Astrocyte of the spinal cord (primary cell): ENCODE data around the gene PCSK9.
"Not testable (repeated sequence)": the region's sequence is repeated elsewhere in the genome, so short reads cannot be mapped to it uniquely, and the experiment has no call there.

Experiments
- DNase-seq: peaks from one replicate; pipeline ENCODE4 v3.0.0; 2011; ENCODE audit warnings: low read depth, low spot score
- H3K4me3 ChIP-seq: 2 replicates; pipeline ENCODE4 v1.5.1; 2011; ENCODE audit warnings: low read depth, mild to moderate bottlenecking, low read length, moderate library complexity
- in situ Hi-C: cut with HindIII; loops from 2 replicates; pipeline ENCODE4 v1.10.0; 2017; ENCODE audit warnings: low sequenced_read_pairs
- TF ChIP-seq, protein P1 (sequence below): IDR thresholded peaks from 2 replicates; pipeline ENCODE4 v1.5.1; 2012; ENCODE audit warnings: low read depth, mild to moderate bottlenecking, low read length, inconsistent platforms

Gene PCSK9

DNA sequence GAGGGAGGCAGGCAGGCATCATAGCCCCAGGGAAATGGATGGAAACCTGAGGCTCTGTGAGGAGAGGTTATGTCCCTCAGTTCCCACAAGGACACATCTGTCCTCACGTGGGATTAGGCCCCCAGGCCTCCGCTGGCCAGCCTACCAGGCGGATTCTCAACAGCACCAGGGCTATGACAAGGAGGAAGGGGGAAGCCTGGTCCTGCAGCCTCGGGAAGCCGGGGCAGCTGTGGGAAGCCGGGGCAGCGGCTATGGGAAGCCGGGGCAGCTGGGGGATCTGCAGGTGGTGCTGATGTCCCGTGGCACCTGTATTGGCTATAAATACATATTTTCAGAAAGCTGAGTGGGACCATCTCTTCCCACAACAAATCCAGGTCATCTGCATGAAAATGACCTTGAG is 21.0 kb upstream of the PCSK9 start:
- TF ChIP-seq, protein P1, sequence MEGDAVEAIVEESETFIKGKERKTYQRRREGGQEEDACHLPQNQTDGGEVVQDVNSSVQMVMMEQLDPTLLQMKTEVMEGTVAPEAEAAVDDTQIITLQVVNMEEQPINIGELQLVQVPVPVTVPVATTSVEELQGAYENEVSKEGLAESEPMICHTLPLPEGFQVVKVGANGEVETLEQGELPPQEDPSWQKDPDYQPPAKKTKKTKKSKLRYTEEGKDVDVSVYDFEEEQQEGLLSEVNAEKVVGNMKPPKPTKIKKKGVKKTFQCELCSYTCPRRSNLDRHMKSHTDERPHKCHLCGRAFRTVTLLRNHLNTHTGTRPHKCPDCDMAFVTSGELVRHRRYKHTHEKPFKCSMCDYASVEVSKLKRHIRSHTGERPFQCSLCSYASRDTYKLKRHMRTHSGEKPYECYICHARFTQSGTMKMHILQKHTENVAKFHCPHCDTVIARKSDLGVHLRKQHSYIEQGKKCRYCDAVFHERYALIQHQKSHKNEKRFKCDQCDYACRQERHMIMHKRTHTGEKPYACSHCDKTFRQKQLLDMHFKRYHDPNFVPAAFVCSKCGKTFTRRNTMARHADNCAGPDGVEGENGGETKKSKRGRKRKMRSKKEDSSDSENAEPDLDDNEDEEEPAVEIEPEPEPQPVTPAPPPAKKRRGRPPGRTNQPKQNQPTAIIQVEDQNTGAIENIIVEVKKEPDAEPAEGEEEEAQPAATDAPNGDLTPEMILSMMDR = no peak
- no peak overlapping the region for H3K4me3 ChIP-seq
- in situ Hi-C loops = no loop called here
- no peak for DNase-seq

DNA sequence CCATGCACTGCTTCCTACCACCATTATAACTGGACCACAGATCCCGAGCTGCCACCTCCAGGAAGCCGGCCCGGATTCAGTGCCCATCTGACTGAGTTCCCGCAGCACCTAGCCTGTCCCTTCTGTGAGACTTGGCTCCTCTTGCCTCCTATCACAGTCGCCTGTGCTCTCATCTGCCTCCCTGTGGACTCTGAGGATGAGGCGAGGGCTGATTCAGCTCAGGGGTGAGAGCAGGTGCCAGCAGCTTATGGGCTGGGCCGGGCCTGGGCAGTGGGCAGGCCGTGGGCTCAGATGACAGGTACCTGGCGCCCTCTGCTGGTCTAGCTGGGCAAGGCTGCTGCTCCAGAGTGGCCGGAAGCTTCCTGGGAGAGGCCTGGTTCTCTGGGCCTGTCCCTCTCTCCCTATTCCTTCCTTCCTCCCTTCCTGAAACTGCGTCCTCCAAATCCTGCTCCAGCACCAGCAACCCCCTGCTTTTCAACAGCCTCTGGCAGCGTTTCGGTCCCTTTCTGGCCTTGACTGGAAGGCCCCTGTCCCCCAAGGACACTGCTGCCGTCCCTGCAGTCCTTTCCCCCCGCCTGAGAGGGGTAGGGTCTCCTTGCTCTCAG is 17.3 kb upstream of the PCSK9 start:
- DNase-seq = peak; percentile 85
- TF ChIP-seq, protein P1 = peak; percentile 94
- in situ Hi-C loops = no loop called here
- H3K4me3 ChIP-seq = no peak overlapping the region

DNA sequence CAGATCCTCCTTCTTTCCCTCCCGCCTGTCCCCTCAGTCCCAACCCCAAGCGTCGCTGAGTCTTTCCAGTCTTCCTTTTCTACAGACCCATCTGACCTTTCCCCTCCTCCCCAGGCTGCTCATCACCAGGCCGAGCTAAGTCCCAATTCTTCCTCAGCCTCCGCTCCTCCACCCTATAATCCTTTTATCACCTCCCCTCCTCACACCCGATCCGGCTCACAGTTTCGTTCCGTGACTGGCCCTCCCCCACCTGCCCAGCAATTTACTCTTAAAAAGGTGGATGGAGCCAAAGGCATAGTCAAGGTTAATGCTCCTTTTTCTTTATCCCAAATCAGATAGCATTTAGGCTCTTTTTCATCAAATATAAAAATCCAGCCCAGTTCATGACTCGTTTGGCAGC is 15.2 kb upstream of the PCSK9 start:
- in situ Hi-C loops = not testable (repeated sequence)

DNA sequence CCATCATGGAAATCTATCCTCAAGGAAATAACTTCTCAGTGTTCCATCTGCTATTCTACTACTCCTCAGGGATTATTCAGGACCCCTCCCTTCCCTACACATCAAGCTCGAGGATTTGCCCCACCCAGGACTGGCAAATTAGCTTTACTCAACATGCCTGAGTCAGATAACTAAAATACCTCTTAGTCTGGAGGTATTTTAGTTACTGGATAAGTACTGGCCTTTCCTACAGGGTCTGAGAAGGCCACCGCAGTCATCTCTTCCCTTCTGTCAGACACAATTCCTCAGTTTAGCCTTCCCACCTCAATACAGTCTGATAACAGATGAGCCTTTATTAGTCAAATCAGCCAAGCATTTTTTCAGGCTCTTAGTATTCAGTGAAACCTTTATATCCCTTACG is 12.7 kb upstream of the PCSK9 start:
- H3K4me3 ChIP-seq, DNase-seq, in situ Hi-C loops: not testable (repeated sequence)

More for the DNA sequence above, 15.2 kb upstream of the PCSK9 start:
- not testable (repeated sequence) for DNase-seq, H3K4me3 ChIP-seq

DNA sequence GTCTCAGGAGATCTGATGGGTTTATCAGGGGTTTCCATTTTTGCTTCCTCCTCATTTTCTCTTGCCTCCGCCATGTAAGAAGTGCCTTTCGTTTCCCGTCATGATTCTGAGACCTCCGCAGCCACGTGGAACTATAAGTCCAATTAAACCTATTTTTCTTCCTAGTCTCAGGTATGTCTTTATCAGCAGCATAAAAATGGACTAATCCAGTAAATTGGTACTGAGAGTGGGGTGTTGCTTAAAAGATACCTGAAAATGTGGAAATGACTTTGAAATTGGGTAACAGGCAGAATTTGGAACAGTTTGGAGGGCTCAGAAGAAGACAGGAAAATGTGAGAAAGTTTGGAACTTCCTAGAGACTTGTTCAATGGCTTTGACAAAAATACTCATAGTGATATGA is 8.2 kb upstream of the PCSK9 start:
- DNase-seq, in situ Hi-C loops, H3K4me3 ChIP-seq: not testable (repeated sequence)

DNA sequence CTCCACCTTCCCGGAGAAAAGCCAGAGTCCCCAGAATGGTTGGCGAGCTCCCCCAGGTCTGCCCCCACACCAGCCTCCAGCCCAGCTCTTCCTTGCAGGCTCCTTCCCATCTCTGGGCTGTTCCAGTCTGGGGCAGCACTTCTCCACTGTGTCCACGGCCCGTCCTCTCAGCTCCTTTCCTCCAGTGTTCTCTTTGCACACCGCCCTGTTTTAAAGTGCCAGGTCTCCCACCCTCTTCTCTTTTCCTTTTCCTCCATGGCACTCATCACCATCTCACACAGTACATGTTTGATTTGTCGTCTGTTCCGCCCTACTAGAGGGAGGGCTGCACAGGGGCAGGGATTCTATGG is 6.1 kb upstream of the PCSK9 start:
- in situ Hi-C loops = no loop called here
- TF ChIP-seq, protein P1 = no peak
- no peak overlapping the region for H3K4me3 ChIP-seq
- DNase-seq = no peak

DNA sequence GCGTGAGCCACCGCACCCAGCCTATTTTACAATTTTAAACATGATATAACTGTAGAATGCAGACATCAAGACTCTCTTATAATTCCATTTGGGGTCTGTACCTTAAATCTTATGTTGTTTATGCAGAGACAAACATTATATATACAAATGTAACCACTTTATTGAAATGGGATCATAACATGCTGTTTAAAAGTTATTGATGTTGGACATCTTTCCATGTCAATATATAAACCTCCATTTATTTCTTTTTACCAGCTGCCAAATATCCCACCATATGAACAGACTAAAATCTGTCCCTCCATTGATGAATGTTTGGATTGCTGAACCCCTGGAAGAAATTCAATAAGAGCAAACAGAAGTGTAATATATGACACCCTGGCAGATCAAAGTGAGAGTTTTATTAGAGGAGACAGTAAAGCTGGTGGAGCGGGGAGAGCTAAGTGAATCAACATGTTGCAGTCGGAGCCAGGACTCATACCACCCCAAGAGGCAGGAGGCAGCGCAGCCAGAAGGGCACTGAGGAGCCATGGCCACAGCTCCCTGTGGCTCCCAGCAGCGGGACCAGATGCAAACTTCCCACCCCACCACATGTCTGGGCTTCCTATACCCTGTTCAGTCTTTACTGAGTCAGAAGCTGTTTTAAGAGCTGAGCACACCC is 4.7 kb upstream of the PCSK9 start:
- DNase-seq = no peak
- no peak overlapping the region for H3K4me3 ChIP-seq
- TF ChIP-seq, protein P1 = no peak
- in situ Hi-C loops = no loop called here

DNA sequence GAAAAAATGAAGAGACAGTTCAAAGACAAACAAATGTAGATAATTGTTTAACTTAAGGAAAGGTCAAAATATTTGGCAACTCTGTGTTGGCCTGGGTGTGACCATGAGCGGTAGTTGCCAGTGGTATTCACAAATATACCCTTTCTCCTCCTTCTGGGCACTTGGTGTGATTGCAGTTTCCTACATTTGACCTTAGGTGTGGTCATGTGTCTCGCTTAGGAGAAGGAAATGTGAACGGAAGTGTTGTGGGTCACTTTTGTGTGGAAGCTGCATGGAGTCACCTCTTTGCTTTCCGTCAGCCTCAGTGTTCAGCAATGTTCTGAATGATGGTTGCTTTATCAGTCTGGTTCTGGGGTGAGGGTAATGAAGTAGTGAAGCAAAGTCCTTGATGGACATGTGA is 3.4 kb upstream of the PCSK9 start:
- no peak overlapping the region for H3K4me3 ChIP-seq
- in situ Hi-C loops = no loop called here
- no peak for DNase-seq
- TF ChIP-seq, protein P1 = no peak
